AG04450 (cell line): ENCODE measurements around the gene LDB3. TPM values are rescaled to one million over a fixed set of nuclear protein-coding genes. Genes with fewer than 3 reads are reported as not detected.

Source experiments
- CTCF ChIA-PET: fragments of 300-600, 350-600 bp; formaldehyde crosslinking; extraction: SDS; loops from one replicate; lab custom pipeline; 2022; ENCODE audit warnings: antibody characterized with exemption, inconsistent platforms; lab: Charles Lee
- POLR2A ChIA-PET: fragments of 350-600 bp; formaldehyde crosslinking; extraction: SDS; loops from one replicate; lab custom pipeline; 2021; ENCODE audit warnings: antibody characterized with exemption, inconsistent platforms; lab: Yijun Ruan, JAX
- DNase-seq: peaks from one replicate; pipeline ENCODE4 v3.0.0-alpha.2; 2011; ENCODE audit warnings: low read depth, low spot score
- H3K27ac ChIP-seq: one replicate; pipeline ENCODE4 v1.5.1; 2012; ENCODE audit warnings: low read depth, low read length, control low read depth
- H3K27me3 ChIP-seq: one replicate; pipeline ENCODE4 v1.6.0; 2012; ENCODE audit warnings: low read length; ENCODE audit not compliant: control insufficient read depth, insufficient read depth
- H3K4me3 ChIP-seq: 2 replicates; pipeline ENCODE4 v1.5.1; 2011; ENCODE audit warnings: mild to moderate bottlenecking, low read depth, low read length, control low read depth
- H3K9me3 ChIP-seq: 2 replicates; pipeline ENCODE4 v1.5.1; 2012; ENCODE audit warnings: low read length; ENCODE audit not compliant: control insufficient read depth, insufficient read depth
- CTCF ChIP-seq: IDR thresholded peaks from 2 replicates; pipeline ENCODE4 v1.5.1; 2011; ENCODE audit warnings: low read depth, low read length, control low read depth, inconsistent platforms
- polyA plus RNA-seq: library from polyadenylated mRNA; depleted of rRNA; stranded (reverse); fragments of >200 nt; gene quantifications from 2 replicates; pipeline ENCODE4 v1.2.3, GENCODE V29; 2011

The LDB3 gene
- polyA plus RNA-seq, 1 experiment: 0.46 TPM

GRCh38 chr10:86765548-86765947 lies 97.2 kb downstream of the LDB3 start:
- POLR2A ChIA-PET: interaction anchor here (0.7 to 1.5 kb wide), 3 partner anchors 8 to 54 kb away, joined by 3 to 5 read pairs (median 4); no protein-coding TSS in a partner anchor
- Histone ChIP-seq H3K27ac (no peak overlapping the region), H3K27me3 (no peaks in the 10 kb centered on the region), H3K9me3 (no peaks in the 10 kb centered on the region), H3K4me3 (no peak overlapping the region)
- CTCF ChIA-PET: no interaction called here
- DNase-seq: no peak
- no peak for TF ChIP-seq CTCF

- no peak overlapping the region for H3K27ac ChIP-seq
- H3K9me3 ChIP-seq: no peaks in the 10 kb centered on the region
- ChIA-PET CTCF (no interaction called here), POLR2A (no interaction called here)
- no peaks in the 10 kb centered on the region for H3K27me3 ChIP-seq
- no peak for DNase-seq
- no peak overlapping the region for H3K4me3 ChIP-seq
- TF ChIP-seq CTCF: no peak
Measured at GRCh38 chr10:86768412-86769062, 100.2 kb downstream of the LDB3 start.

- no peak overlapping the region for H3K27ac ChIP-seq
- ChIA-PET CTCF (interaction anchor here (2.5 kb wide), 1 partner anchor 12 kb away, joined by 12 read pairs; no protein-coding TSS in a partner anchor), POLR2A (interaction anchor here (1.0 kb wide), 1 partner anchor 14 kb away, joined by 5 read pairs; the partner anchor contains the start of gene BMPR1A)
- TF ChIP-seq CTCF: no peak
- no peak overlapping the region for H3K4me3 ChIP-seq
- DNase-seq: no peak
- no peaks in the 10 kb centered on the region for H3K27me3 ChIP-seq
- no peaks in the 10 kb centered on the region for H3K9me3 ChIP-seq
Measured at GRCh38 chr10:86769991-86770390, 101.7 kb downstream of the LDB3 start.

DNA sequence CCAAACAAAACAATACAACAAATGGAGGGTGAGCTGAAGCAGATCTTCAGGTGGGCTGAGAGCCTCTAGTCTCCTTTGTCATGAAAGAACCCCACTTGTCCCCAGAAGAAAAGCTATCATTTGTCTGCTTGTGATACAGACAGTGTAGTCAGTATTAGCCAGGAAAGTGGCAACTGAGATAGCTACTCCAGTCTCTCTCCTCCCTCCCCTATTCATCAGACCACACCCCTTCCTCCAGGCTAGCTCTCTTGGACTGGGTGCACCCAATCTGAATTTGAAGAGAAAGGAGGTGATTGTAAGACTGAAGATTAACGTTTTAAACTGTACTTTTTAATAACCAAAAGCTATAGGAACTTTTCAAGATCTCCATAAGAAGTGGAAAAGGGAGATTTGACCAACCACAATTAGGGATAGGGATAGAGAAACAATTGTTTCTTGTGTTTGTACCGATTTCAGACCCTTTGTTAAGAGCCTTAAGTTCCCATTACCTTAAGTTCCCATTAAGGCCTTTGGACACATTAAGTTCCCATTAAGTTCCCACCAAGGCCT lies 102.2 kb downstream of the LDB3 start:
- H3K4me3 ChIP-seq: no peak overlapping the region
- H3K27ac ChIP-seq: no peak overlapping the region
- POLR2A ChIA-PET: interaction anchor here (1.0 kb wide), 1 partner anchor 14 kb away, joined by 5 read pairs; the partner anchor contains the start of gene BMPR1A
- no peak for TF ChIP-seq CTCF
- CTCF ChIA-PET: interaction anchor here (2.5 kb wide), 1 partner anchor 13 kb away, joined by 12 read pairs; no protein-coding TSS in a partner anchor
- H3K27me3 ChIP-seq: no peaks in the 10 kb centered on the region
- no peak for DNase-seq
- no peaks in the 10 kb centered on the region for H3K9me3 ChIP-seq

- Histone ChIP-seq H3K4me3 (no peak overlapping the region), H3K27ac (no peak overlapping the region), H3K9me3 (no peaks in the 10 kb centered on the region), H3K27me3 (no peaks in the 10 kb centered on the region)
- POLR2A ChIA-PET: interaction anchor here (0.6 to 1.3 kb wide), 4 partner anchors 17 to 431 kb away, joined by 3 to 14 read pairs (median 4); partner anchors contain the start of gene BMPR1A
- no peak for DNase-seq
- CTCF ChIA-PET: interaction anchor here (0.6 to 1.8 kb wide), 2 partner anchors 8 to 15 kb away, joined by 3 to 6 read pairs; no protein-coding TSS in a partner anchor
- TF ChIP-seq CTCF: no peak
Measured at GRCh38 chr10:86773498-86773897, 105.2 kb downstream of the LDB3 start.
